GM13977 (cell line): ENCODE measurements around the gene IFITM10.

Experiments used
- DNase-seq: peaks from one replicate; pipeline ENCODE4 v3.0.0; 2012; ENCODE audit warnings: low spot score
- CTCF ChIP-seq: IDR thresholded peaks from 2 replicates; pipeline ENCODE4 v1.5.1; 2012; ENCODE audit warnings: mild to moderate bottlenecking, control low read depth; ENCODE audit not compliant: insufficient read depth; ENCODE audit errors: extremely low read depth, missing control alignments
- in situ Hi-C: fragments of 300-500 bp; cut with MboI; formaldehyde crosslinking; loops from one replicate; pipeline ENCODE4 v1.12.0; 2022; ENCODE audit warnings: low sequenced_read_pairs, low pct_unique_long_range_greater_than_20kb, mixed read lengths, inconsistent platforms; ENCODE audit not compliant: unreplicated experiment

IFITM10 gene

GRCh38 chr11:1731451-1732059 is 18.8 kb downstream of the IFITM10 start:
- DNase-seq, result no peak
- in situ Hi-C loops, result no loop called here
- no peak for TF ChIP-seq CTCF

GRCh38 chr11:1730059-1730629 is 20.3 kb downstream of the IFITM10 start:
- TF ChIP-seq CTCF, result no peak
- in situ Hi-C loops, result no loop called here
- DNase-seq, result no peak

- in situ Hi-C loops, result loop anchor here (10.0 kb wide), 1 partner anchor 65 kb away; no protein-coding TSS in a partner anchor
- TF ChIP-seq CTCF, result no peak
- DNase-seq, result no peak
These were observed 20.7 kb downstream of the IFITM10 start for GRCh38 chr11:1729692-1730011.

GRCh38 chr11:1728931-1729691 is 21.3 kb downstream of the IFITM10 start:
- in situ Hi-C loops, result loop anchor here (10.0 kb wide), 1 partner anchor 66 kb away; no protein-coding TSS in a partner anchor

GRCh38 chr11:1728301-1728700 is 22.1 kb downstream of the IFITM10 start:
- DNase-seq, result no peak

More at GRCh38 chr11:1728931-1729691, 21.3 kb downstream of the IFITM10 start:
- TF ChIP-seq CTCF, result no peak
- no peak for DNase-seq

GRCh38 chr11:1727861-1728260 is 22.5 kb downstream of the IFITM10 start:
- in situ Hi-C loops, result loop anchor here (10.0 kb wide), 1 partner anchor 67 kb away; no protein-coding TSS in a partner anchor
- TF ChIP-seq CTCF, result no peak
- DNase-seq, result no peak

More at GRCh38 chr11:1728301-1728700, 22.1 kb downstream of the IFITM10 start:
- in situ Hi-C loops, result loop anchor here (10.0 kb wide), 1 partner anchor 66 kb away; no protein-coding TSS in a partner anchor
- TF ChIP-seq CTCF, result no peak
